Activated CD4-positive, alpha-beta memory T cell treated with anti-CD3 and anti-CD28 coated beads for 36 hours (primary cell): ENCODE data around the gene CDK5RAP1. TPM values are rescaled to one million over a fixed set of nuclear protein-coding genes. Genes with fewer than 3 reads are reported as not detected.

Source experiments
- CTCF ChIA-PET: fragments of 350-600 bp; sonication (Branson Sonifier 250); formaldehyde crosslinking; loops from one replicate; lab custom pipeline; 2021; ENCODE audit warnings: antibody characterized with exemption, inconsistent platforms; lab: Charles Lee
- POLR2A ChIA-PET: fragments of 350-600 bp; sonication (Branson Sonifier 250); formaldehyde crosslinking; loops from one replicate; lab custom pipeline; 2021; ENCODE audit warnings: antibody characterized with exemption; lab: Charles Lee
- DNase-seq: peaks from one replicate; pipeline ENCODE4 v3.0.0-alpha.2; 2020
- H3K27ac Mint-ChIP-seq: one replicate; pipeline ENCODE4 v1.8.0; 2021; ENCODE audit warnings: mixed read lengths
- H3K27me3 Mint-ChIP-seq: one replicate; pipeline ENCODE4 v1.8.0; 2021; ENCODE audit warnings: mixed read lengths
- H3K36me3 Mint-ChIP-seq: one replicate; pipeline ENCODE4 v1.8.0; 2021; ENCODE audit warnings: mixed read lengths
- H3K4me1 Mint-ChIP-seq: one replicate; pipeline ENCODE4 v1.8.0; 2021; ENCODE audit warnings: low read depth, mixed read lengths
- H3K4me3 Mint-ChIP-seq: one replicate; pipeline ENCODE4 v1.8.0; 2021; ENCODE audit warnings: mild to moderate bottlenecking, mixed read lengths
- H3K9me3 Mint-ChIP-seq: one replicate; pipeline ENCODE4 v1.8.0; 2021; ENCODE audit warnings: mixed read lengths
- intact Hi-C: fragments of 100-400 bp; cut with micrococcal nuclease; formaldehyde crosslinking; loops from one replicate; pipeline ENCODE4 v1.15.1; 2023
- total RNA-seq, 2 experiments: library from RNA; stranded (reverse); gene quantifications; one replicate each; pipeline ENCODE4 v1.2.3, GENCODE V29; 2021

Gene CDK5RAP1
- total RNA-seq, 2 experiments from 2014 or later: 39.6 to 40.3 TPM

DNA sequence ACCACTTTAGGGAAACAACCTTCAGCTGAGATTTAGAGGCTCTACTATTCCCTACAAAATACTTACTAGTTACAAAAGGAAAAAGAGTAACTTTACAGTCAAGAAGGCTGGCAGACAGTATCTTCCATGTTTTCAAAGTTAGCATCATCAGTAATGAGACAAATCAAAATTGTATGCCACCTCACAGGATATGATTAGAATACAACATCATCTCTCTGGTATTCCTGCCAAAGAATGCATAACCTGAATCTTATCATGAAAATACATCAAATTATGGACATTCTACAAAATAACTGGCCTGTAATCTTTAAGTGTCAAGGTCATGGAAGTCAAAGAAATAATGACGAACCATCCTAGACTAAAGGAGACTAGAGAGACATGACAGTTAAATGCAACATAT, 38.4 kb downstream of the CDK5RAP1 start:
- no peak for DNase-seq
- H3K4me1 Mint-ChIP-seq: no peaks in the 10 kb centered on the region
- ChIA-PET POLR2A (no interaction called here), CTCF (no interaction called here)
- H3K27ac Mint-ChIP-seq: no peak overlapping the region
- H3K9me3 Mint-ChIP-seq: no peaks in the 10 kb centered on the region
- intact Hi-C loops: no loop called here
- H3K4me3 Mint-ChIP-seq: no peak overlapping the region
- H3K36me3 Mint-ChIP-seq: peaks cover 45% of the 10 kb centered on the region
- H3K27me3 Mint-ChIP-seq: no peaks in the 10 kb centered on the region

DNA sequence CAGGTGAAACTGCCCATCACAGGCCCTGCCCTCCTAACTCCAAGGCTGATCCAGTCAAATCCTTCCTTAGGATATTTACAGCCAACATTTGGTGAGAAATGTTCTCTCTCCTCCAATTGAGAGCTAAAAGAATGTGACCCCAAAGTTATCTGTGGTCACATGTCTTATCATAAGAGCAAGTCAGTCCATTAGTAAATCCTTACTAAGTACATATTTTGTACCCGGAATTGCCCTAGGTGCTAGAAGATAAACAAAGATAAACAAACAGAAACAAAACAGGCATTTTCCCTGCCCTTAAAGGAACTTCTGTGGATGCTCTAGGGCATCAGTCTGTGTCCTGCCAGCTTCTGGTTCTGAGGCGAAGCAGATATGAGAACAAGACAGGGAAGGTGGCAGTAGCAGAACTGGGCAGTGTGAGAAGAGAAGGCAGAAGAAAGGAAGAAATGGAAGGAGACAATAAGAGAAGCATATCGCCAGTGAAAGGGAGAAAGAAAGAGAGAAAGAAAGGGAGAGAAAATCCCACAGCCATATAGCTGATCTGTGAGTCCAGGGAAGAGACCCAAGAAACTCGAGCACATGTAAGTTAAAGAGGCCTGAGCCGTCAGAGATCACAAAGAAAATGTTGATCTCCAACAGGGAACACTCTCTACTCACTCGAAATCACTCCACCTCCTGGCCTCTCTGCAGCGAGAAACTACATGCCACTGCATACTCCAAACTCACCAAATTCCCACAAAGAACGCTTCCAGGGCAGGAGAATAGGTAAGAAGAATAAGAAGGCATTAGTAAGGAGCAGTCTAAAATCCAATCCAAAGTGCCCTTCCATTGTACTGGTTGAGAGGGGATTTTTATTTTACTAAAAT, 41.7 kb downstream of the CDK5RAP1 start:
- no peak overlapping the region for H3K27ac Mint-ChIP-seq
- H3K27me3 Mint-ChIP-seq: no peaks in the 10 kb centered on the region
- ChIA-PET POLR2A (no interaction called here), CTCF (no interaction called here)
- peaks cover 31% of the 10 kb centered on the region for H3K36me3 Mint-ChIP-seq
- no peaks in the 10 kb centered on the region for H3K9me3 Mint-ChIP-seq
- no peak overlapping the region for H3K4me3 Mint-ChIP-seq
- DNase-seq: no peak
- intact Hi-C loops: no loop called here
- no peaks in the 10 kb centered on the region for H3K4me1 Mint-ChIP-seq

DNA sequence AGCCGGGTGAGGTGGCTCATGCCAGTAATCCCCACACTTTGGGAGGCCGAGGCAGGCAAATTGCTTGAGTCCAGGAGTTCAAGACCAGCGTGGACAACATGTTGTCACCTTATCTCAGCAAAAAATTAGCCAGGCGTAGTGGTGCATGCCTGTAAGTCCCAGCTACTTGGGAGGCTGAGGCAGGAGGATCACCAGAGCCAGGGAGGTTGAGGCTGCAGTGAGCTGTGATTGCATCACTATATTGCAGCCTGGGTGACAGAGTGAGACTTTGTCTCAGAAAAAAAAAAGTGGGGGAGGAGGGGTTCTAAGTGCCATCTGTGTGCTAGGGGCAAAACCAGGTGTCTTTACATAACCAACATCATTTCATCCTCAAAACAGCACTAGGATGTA, 48.3 kb downstream of the CDK5RAP1 start:
- ChIA-PET POLR2A (no interaction called here), CTCF (no interaction called here)
- Mint-ChIP-seq H3K36me3 (peaks cover 4% of the 10 kb centered on the region), H3K4me1 (no peaks in the 10 kb centered on the region), H3K27ac (no peak overlapping the region), H3K27me3 (no peaks in the 10 kb centered on the region), H3K4me3 (no peak overlapping the region), H3K9me3 (no peaks in the 10 kb centered on the region)
- DNase-seq: no peak
- intact Hi-C loops: no loop called here

DNA sequence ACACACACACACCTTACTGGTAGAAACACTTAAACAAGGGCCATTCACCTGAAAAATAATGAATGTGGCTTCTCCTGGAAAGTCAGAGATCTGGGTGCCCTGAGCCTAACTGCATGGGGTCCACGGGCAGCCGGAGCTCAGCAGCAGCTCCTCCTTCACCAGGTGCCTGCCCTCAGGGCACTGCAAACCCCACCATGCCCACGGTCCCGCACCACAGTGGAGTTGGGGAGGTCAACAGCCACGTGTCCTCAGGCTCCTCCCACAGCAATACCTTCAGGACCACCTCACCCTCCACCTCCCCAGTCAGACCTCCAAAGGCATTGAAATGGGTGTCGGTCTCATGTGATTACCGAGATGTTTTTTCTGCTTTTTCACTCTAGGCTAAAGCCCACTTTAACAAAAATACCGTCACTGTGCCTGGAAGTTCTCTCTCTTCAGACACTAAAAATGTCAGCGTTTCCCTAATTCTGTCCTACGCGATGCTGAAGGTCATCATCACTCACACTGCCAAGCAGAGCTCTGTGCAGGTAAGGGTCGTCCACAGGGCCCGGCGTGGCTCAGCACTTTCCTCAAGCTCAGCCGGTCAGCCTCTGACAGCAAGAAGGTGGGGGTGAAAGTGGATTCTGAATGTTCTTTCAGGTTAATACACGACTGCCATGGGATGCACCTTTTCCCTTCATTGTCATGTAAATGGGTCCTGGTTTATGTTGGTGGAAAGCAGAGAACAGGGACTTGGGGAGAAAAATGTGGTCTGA, 48.9 kb downstream of the CDK5RAP1 start:
- no peaks in the 10 kb centered on the region for H3K27me3 Mint-ChIP-seq
- no peaks in the 10 kb centered on the region for H3K4me1 Mint-ChIP-seq
- H3K4me3 Mint-ChIP-seq: no peak overlapping the region
- no peak for DNase-seq
- H3K36me3 Mint-ChIP-seq: peaks cover 4% of the 10 kb centered on the region
- H3K27ac Mint-ChIP-seq: no peak overlapping the region
- POLR2A ChIA-PET: no interaction called here
- intact Hi-C loops: no loop called here
- CTCF ChIA-PET: no interaction called here
- no peaks in the 10 kb centered on the region for H3K9me3 Mint-ChIP-seq

DNA sequence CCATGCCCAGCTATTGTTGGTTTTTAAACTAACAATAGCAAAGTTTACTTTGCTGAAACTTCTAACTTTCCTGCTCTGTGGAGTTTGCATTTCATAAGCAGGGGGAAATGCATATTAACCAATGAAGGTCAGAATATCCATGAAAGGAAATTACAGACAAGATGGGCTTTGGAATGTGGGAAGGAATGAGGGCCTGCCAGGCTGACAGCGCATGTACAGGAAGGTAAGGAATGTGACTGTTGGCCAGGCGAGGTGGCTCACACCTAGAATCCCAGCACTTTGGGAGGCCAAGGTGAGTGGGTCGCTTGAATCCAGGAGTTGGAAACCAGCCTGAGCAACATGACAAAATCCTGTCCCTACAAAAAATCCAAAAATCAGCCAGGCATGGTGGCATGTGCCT, 49.6 kb downstream of the CDK5RAP1 start:
- POLR2A ChIA-PET: interaction anchor here (1.1 kb wide), 1 partner anchor 14 kb away, joined by 4 read pairs; no protein-coding TSS in a partner anchor
- no peak for DNase-seq
- no peaks in the 10 kb centered on the region for H3K9me3 Mint-ChIP-seq
- H3K4me3 Mint-ChIP-seq: no peak overlapping the region
- intact Hi-C loops: no loop called here
- CTCF ChIA-PET: no interaction called here
- no peaks in the 10 kb centered on the region for H3K4me1 Mint-ChIP-seq
- H3K27ac Mint-ChIP-seq: no peak overlapping the region
- H3K36me3 Mint-ChIP-seq: peaks cover 4% of the 10 kb centered on the region
- no peaks in the 10 kb centered on the region for H3K27me3 Mint-ChIP-seq

DNA sequence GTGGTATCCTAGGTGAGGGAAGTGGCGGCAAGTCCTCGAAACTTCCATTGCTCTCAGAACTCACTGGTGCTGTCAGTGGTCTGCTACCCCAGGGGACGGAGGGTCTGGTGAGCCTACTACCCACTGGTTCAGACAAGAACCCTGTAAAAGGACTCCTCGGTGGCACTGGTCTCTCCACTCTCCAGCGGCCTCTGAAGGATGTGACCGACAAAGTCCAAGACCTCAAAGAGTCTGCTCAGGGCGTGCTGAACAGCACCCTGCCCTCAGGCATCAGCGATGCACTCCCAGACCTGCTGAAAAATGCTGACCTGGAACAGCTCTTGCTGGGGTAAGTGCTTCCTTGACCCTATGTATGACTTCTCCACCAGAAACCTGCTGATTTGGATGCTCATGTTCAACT, 51.8 kb downstream of the CDK5RAP1 start:
- Mint-ChIP-seq H3K36me3 (no peaks in the 10 kb centered on the region), H3K4me1 (no peaks in the 10 kb centered on the region), H3K9me3 (no peaks in the 10 kb centered on the region), H3K27me3 (no peaks in the 10 kb centered on the region), H3K27ac (no peak overlapping the region), H3K4me3 (no peak overlapping the region)
- intact Hi-C loops: no loop called here
- CTCF ChIA-PET: no interaction called here
- POLR2A ChIA-PET: no interaction called here
- DNase-seq: no peak

DNA sequence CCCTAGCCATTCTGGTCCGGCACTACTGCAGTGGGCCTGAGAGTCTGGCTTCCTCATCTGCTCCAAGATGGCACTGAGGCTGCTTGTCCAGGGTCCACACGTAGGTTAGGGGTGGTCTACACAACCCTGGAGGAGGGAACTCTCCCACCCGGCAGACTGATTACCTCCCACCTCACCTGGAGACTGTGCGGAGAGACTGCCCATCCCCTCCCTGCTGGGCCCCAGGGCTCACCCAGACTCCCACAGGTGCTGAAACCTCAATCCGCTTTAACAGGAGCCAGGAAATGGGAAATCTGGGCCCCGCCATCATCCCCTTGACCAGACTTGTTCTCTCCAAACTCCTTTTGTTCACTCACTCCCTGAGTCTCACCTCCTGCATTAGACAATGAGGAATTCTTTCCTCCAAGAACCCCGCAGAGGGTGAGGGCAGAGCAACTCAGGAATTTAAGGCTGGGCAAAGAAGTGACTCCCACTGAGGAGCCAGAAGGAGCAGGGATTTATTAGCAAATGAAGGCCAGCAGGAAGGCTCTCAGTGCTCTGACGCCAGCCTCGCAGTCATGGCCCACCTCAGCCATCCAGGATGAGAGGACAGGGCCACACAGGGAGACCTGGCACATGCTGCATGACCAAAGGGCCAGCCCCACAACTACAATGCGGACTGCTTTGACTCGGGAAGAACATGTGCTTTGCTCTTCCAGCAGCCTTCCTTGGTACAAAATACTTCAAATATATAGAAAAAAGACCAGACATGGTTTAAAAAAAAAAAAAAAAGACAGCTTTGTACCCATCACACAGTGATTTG, 53.0 kb downstream of the CDK5RAP1 start:
- POLR2A ChIA-PET: no interaction called here
- Mint-ChIP-seq H3K9me3 (no peaks in the 10 kb centered on the region), H3K36me3 (no peaks in the 10 kb centered on the region), H3K4me3 (no peak overlapping the region), H3K27me3 (no peaks in the 10 kb centered on the region), H3K27ac (no peak overlapping the region), H3K4me1 (no peaks in the 10 kb centered on the region)
- no peak for DNase-seq
- CTCF ChIA-PET: interaction anchor here (0.6 kb wide), 1 partner anchor 74 kb away, joined by 3 read pairs; no protein-coding TSS in a partner anchor
- intact Hi-C loops: no loop called here

DNA sequence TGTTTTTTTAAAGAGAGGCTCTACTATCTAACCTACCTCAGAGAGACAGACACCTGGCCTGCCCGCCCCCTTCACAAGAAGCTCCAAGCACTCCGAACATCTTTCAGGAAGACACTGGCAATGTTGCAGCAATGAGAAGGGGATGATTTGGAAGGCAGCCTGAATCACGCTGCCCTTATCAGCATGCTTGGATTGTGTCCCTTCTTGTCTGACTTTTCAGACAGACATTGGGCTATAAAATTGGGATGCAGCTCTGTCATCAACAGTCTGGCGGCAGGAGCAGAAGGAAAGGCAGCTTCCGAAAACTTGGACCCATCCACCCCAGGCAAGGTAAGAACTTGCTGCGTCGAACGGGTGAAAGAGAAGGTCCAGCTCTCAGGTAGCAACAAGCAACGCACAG, 56.0 kb downstream of the CDK5RAP1 start:
- Mint-ChIP-seq H3K9me3 (no peaks in the 10 kb centered on the region), H3K36me3 (no peaks in the 10 kb centered on the region), H3K27ac (no peak overlapping the region), H3K4me3 (no peak overlapping the region), H3K27me3 (no peaks in the 10 kb centered on the region), H3K4me1 (no peaks in the 10 kb centered on the region)
- POLR2A ChIA-PET: no interaction called here
- intact Hi-C loops: no loop called here
- DNase-seq: no peak
- CTCF ChIA-PET: no interaction called here

DNA sequence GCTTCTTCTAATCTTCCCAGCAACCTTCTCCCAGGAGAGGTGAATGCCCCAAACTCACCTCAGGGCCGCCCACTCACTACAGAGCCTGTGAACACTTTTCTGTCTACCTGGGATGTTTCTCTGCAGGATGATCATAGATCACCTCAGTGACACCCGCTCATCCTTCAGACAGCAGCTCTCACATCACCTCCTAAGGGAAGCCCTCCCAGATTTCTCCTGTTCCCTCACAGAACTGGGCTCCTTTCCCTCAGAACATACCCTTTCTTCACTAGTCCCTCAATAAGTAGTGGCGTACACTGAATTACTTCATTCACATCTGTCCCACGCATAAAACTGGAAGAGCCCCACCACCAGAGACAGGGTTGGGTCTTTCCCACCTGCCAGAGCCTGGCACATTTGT, 57.8 kb downstream of the CDK5RAP1 start:
- POLR2A ChIA-PET: no interaction called here
- no peaks in the 10 kb centered on the region for H3K27me3 Mint-ChIP-seq

DNA sequence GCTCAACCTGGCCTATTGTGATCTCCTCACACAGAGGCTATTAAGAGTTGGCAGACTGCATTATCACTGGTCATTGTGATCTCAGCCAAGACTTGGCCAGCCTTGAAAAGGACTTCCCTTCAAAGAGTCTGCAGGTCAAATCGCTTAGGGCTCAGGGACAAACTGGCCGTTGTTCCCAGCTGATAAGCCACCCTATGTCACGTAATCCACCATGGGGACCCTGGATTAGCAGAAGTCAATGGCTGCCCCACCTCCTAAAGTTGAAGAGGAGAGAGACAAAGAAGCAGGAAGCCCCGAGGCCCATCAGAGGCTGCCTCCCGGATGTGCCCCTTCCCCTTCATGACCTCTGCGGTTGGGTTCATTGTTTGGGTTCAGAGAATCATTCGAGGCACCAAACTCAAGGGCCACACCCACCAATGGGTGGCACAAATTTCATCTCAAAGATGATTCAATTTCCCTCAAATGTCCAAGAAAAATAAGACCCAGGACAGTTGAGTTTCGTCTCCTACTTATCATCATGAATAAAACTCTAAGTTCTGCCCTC, 61.7 kb downstream of the CDK5RAP1 start:
- Mint-ChIP-seq H3K4me3 (no peak overlapping the region), H3K27ac (no peak overlapping the region), H3K4me1 (no peaks in the 10 kb centered on the region), H3K27me3 (no peaks in the 10 kb centered on the region), H3K36me3 (no peaks in the 10 kb centered on the region), H3K9me3 (no peaks in the 10 kb centered on the region)
- DNase-seq: no peak
- intact Hi-C loops: no loop called here
- ChIA-PET CTCF (no interaction called here), POLR2A (no interaction called here)

More for the DNA sequence above, 57.8 kb downstream of the CDK5RAP1 start:
- no peak overlapping the region for H3K4me3 Mint-ChIP-seq
- intact Hi-C loops: no loop called here
- DNase-seq: no peak
- H3K36me3 Mint-ChIP-seq: no peaks in the 10 kb centered on the region
- CTCF ChIA-PET: no interaction called here
- no peak overlapping the region for H3K27ac Mint-ChIP-seq
- H3K9me3 Mint-ChIP-seq: no peaks in the 10 kb centered on the region
- H3K4me1 Mint-ChIP-seq: no peaks in the 10 kb centered on the region

DNA sequence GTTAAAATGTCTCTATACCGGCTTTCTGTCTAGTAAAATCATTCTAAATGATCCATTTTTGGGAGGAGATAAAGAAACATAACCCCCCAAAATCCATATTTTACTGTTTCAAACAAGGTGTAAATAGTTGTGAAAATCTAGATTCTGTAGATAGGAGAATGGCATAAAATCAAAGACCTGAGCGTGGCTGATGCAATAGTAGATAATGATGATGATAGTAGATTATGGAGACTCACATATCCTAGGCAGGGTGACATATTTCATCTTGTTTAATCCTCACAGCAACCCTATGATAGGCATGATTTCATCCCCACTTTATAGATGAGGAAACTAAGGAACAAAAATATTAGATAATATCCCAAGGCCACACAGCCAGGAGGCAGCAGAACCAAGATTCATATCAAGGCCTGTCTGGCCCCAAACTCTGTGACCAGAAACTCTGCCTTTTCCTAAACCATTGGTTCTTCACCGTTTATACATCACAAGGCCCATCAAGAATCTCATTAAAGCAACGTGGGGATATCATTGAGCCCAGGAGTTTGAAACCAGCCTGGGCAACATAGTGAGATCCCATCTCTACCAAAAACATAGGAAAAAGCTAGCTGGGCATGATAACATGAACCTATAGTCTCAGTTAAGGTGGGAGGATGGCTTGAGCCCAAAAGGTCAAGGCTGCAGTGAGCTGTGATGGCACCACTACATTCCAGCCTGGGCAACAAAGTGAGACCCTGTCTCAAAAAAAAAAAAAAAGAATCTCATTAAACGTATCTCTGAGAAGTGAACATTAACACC, 62.7 kb downstream of the CDK5RAP1 start:
- Mint-ChIP-seq H3K27ac (no peak overlapping the region), H3K27me3 (no peaks in the 10 kb centered on the region), H3K4me1 (no peaks in the 10 kb centered on the region), H3K9me3 (no peaks in the 10 kb centered on the region), H3K4me3 (no peak overlapping the region), H3K36me3 (no peaks in the 10 kb centered on the region)
- CTCF ChIA-PET: no interaction called here
- DNase-seq: no peak
- POLR2A ChIA-PET: no interaction called here
- intact Hi-C loops: no loop called here
